HPDE6-E6E7 (cell line): ENCODE data around the gene EMSY.

Experiments used
- DNase-seq: peaks from one replicate; pipeline ENCODE4 v3.0.0; 2011; ENCODE audit warnings: missing footprints; ENCODE audit errors: extremely low spot score

The EMSY gene

GRCh38 chr11:76455331-76455730, 10.5 kb downstream of the EMSY start:
- DNase-seq = no peak

GRCh38 chr11:76455931-76456330, 11.1 kb downstream of the EMSY start:
- no peak for DNase-seq

GRCh38 chr11:76456571-76456970, 11.8 kb downstream of the EMSY start:
- no peak for DNase-seq

- DNase-seq = no peak
These were observed 14.5 kb downstream of the EMSY start for GRCh38 chr11:76459299-76459698.

GRCh38 chr11:76459846-76460245, 15.0 kb downstream of the EMSY start:
- no peak for DNase-seq

- DNase-seq = no peak
These were observed 17.5 kb downstream of the EMSY start for GRCh38 chr11:76462317-76462716.

GRCh38 chr11:76465701-76466100, 20.9 kb downstream of the EMSY start:
- DNase-seq = no peak

- no peak for DNase-seq
These were observed 21.8 kb downstream of the EMSY start for GRCh38 chr11:76466666-76467065.

- no peak for DNase-seq
These were observed 24.3 kb downstream of the EMSY start for GRCh38 chr11:76469141-76469540.

- DNase-seq = no peak
These were observed 26.6 kb downstream of the EMSY start for GRCh38 chr11:76471382-76471781.

GRCh38 chr11:76480241-76480640, 35.4 kb downstream of the EMSY start:
- DNase-seq = no peak

GRCh38 chr11:76491644-76492043, 46.8 kb downstream of the EMSY start:
- no peak for DNase-seq

- no peak for DNase-seq
These were observed 48.2 kb downstream of the EMSY start for GRCh38 chr11:76493040-76493439.

- DNase-seq = no peak
These were observed 49.1 kb downstream of the EMSY start for GRCh38 chr11:76493626-76494539.

GRCh38 chr11:76495019-76495418, 50.2 kb downstream of the EMSY start:
- no peak for DNase-seq

GRCh38 chr11:76496174-76496573, 51.4 kb downstream of the EMSY start:
- no peak for DNase-seq

- no peak for DNase-seq
These were observed 56.8 kb downstream of the EMSY start for GRCh38 chr11:76501526-76502202.

- no peak for DNase-seq
These were observed 62.0 kb downstream of the EMSY start for GRCh38 chr11:76506833-76507232.

- no peak for DNase-seq
These were observed 65.5 kb downstream of the EMSY start for GRCh38 chr11:76510060-76511047.

GRCh38 chr11:76512851-76513653, 68.2 kb downstream of the EMSY start:
- DNase-seq = no peak

GRCh38 chr11:76513654-76514034, 68.8 kb downstream of the EMSY start:
- no peak for DNase-seq
